ENCODE measurements around the gene UNG. TPM values are rescaled to one million over a fixed set of nuclear protein-coding genes. Genes with fewer than 3 reads are reported as not detected.

The UNG gene
- total RNA-seq, 1 experiment from 2014 or later = 188 TPM

DNA sequence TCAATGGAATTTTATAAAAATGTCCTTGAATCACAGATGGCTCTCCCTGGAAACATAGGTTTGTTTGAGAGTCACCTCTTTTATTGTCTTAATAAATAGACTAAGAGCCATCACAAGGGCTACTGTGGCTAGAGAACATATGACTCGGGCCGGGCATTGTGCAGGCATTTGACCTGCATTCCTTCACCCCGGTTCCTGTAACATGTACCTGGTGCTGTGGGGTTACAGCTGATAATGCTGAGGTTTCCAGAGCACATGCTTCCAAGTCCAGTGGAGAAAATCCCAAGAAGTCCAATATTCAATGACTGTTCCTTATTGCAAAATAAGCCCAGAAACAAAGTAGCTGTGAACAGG is 18.0 kb downstream of the UNG start:
- Mint-ChIP-seq H3K27me3 (ENCODE audit: low read depth) (no peaks in the 10 kb centered on the region), H3K4me3 (no peak overlapping the region), H3K9me3 (no peaks in the 10 kb centered on the region), H3K27ac (peak overlapping the region in 2 of 3 experiments; percentile 26 to 85; a peak in 3 of 7 replicates), H3K36me3 (ENCODE audit: insufficient read depth in 1 of 3, low read depth in 3 of 3) (peaks cover 0 to 9% (median 3%) of the 10 kb centered on the region in 3 experiments; a peak in 3 of 7 replicates), H3K4me1 (peaks cover 22 to 25% of the 10 kb centered on the region in 2 experiments)
- no peak overlapping the region for H3K4ac ChIP-seq (ENCODE audit: low read depth, low read length)
- no peak overlapping the region for H3K27ac ChIP-seq (ENCODE audit: insufficient read length, low read depth, low read length)
- no peak overlapping the region for H3T11ph ChIP-seq (ENCODE audit: low read length)
- H3K23ac ChIP-seq (ENCODE audit: insufficient read length, low read depth, low read length) = no peak overlapping the region
- DNase-seq = no peak
- no peak overlapping the region for H3K9ac ChIP-seq (ENCODE audit: extremely low read depth, insufficient read length, low read length)
- TF ChIP-seq, protein P1, sequence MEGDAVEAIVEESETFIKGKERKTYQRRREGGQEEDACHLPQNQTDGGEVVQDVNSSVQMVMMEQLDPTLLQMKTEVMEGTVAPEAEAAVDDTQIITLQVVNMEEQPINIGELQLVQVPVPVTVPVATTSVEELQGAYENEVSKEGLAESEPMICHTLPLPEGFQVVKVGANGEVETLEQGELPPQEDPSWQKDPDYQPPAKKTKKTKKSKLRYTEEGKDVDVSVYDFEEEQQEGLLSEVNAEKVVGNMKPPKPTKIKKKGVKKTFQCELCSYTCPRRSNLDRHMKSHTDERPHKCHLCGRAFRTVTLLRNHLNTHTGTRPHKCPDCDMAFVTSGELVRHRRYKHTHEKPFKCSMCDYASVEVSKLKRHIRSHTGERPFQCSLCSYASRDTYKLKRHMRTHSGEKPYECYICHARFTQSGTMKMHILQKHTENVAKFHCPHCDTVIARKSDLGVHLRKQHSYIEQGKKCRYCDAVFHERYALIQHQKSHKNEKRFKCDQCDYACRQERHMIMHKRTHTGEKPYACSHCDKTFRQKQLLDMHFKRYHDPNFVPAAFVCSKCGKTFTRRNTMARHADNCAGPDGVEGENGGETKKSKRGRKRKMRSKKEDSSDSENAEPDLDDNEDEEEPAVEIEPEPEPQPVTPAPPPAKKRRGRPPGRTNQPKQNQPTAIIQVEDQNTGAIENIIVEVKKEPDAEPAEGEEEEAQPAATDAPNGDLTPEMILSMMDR (conservative IDR thresholded peaks at IDR 0.05) = no peak
- H3K27me3 ChIP-seq (ENCODE audit: insufficient read depth, low read length) = no peaks in the 10 kb centered on the region
- no peak overlapping the region for H3K4me2 ChIP-seq (ENCODE audit: insufficient read depth, insufficient read length, low read length)
- no peaks in the 10 kb centered on the region for H3K79me1 ChIP-seq (ENCODE audit: insufficient read depth, low read depth, low read length, poor library complexity, severe bottlenecking)
- peaks cover 4% of the 10 kb centered on the region for H3K23me2 ChIP-seq (ENCODE audit: insufficient read length, low read depth, low read length, poor library complexity, severe bottlenecking)
- H4K91ac ChIP-seq (ENCODE audit: insufficient read length, low read depth, low read length) = no peak overlapping the region
- peaks cover 6% of the 10 kb centered on the region; the same call in 1 of the 2 replicates for H3K4me1 ChIP-seq (ENCODE audit: insufficient read depth, low read length)
- peak overlapping the region; percentile 32; the same call in 1 of the 2 replicates for H3K14ac ChIP-seq (ENCODE audit: insufficient read depth, low read length)
- no peak overlapping the region for H2BK5ac ChIP-seq (ENCODE audit: insufficient read length, low read length)
- H4K20me1 ChIP-seq (ENCODE audit: control insufficient read depth, insufficient read depth, insufficient read length) = no peaks in the 10 kb centered on the region
- no peak overlapping the region for H2BK120ac ChIP-seq (ENCODE audit: low read depth, low read length, poor library complexity, severe bottlenecking)
- H2AK5ac ChIP-seq (ENCODE audit: insufficient read length, low read length) = no peak overlapping the region
- H3K79me2 ChIP-seq (ENCODE audit: insufficient read depth, low read length) = no peaks in the 10 kb centered on the region
- H3K56ac ChIP-seq (ENCODE audit: insufficient read length, low read depth, low read length) = no peak overlapping the region
- no peak overlapping the region for H3K18ac ChIP-seq (ENCODE audit: insufficient read length, low read depth, low read length)
- no peaks in the 10 kb centered on the region for H3K9me3 ChIP-seq (ENCODE audit: control insufficient read depth, low read depth, low read length)
- H2BK20ac ChIP-seq (ENCODE audit: low read depth, low read length, poor library complexity, severe bottlenecking) = no peak overlapping the region
- no peak overlapping the region for H2BK15ac ChIP-seq (ENCODE audit: low read depth, low read length)
- H4K5ac ChIP-seq (ENCODE audit: insufficient read length, low read depth, low read length) = no peak overlapping the region
- H4K8ac ChIP-seq (replicated peaks; ENCODE audit: insufficient read length, low read depth, low read length) = no peak overlapping the region
- no peak overlapping the region for H2BK12ac ChIP-seq (ENCODE audit: insufficient read length, low read depth, low read length)
- no CpG with 5 or more reads among the region's 3 CpGs for WGBS (ENCODE audit: extremely low coverage, insufficient read length, low lambda C conversion rate)
- H2AFZ ChIP-seq (ENCODE audit: low read length) = no peak overlapping the region
